ENCODE measurements around the gene SHISA9. TPM values are rescaled to one million over a fixed set of nuclear protein-coding genes. Genes with fewer than 3 reads are reported as not detected.
A peak's percentile ranks its signal among the peaks of the same experiment; 100 is the strongest.
"Not testable (repeated sequence)": the region's sequence is repeated elsewhere in the genome, so short reads cannot be mapped to it uniquely, and the experiment has no call there.

The SHISA9 gene
- polyA plus RNA-seq = not detected

DNA sequence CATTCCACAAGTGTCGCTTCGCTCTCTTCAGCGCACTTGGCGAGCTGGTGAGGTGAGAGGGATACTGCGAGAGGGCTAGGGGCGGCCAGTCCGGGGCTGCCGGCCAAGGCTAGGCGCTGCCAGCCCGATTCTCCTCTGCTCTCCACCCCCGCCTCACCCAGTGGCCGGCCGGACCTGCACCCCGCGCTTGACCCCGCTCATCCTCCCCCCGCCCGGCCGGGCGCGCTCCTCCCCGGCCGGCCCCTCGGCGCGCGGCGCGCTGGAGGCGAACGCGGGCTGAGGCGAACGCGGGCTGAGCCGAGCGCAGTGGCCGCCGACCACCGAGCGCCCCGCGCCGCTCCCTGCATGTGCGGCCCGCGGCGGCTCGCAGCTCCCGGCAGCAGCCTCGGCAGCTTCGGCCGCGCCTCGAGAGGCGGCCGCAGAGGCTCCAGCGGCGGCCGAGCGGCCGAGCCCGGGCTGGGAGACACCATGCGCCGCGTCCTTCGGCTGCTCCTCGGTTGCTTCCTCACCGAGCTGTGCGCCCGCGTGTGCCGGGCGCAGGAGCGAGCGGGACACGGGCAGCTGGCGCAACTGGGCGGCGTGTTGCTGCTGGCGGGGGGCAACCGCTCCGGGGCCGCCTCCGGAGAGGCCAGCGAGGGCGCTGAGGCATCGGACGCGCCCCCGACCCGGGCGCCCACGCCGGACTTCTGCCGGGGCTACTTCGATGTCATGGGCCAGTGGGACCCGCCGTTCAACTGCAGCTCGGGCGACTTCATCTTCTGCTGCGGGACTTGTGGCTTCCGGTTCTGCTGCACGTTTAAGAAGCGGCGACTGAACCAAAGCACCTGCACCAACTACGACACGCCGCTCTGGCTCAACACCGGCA lies at the start of gene SHISA9:
TSS of gene SHISA9 (plus strand) at position 2 of the 865 bp plus-strand sequence.
- no peak within 1 kb of the TSS for H3K4me3 Mint-ChIP-seq
- H3K27me3 Mint-ChIP-seq = peaks cover 65% of the 10 kb centered on the region
- no peak within 1 kb of the TSS for H3K27ac Mint-ChIP-seq
- H3K36me3 Mint-ChIP-seq = peaks cover 1% of the 10 kb centered on the region
- H3K9me3 Mint-ChIP-seq = no peaks in the 10 kb centered on the region
- H3K4me1 Mint-ChIP-seq = peaks cover 0 to 4% (median 0%) of the 10 kb centered on the region in 3 donors

- H3K27ac Mint-ChIP-seq = no peak overlapping the region
- no peaks in the 10 kb centered on the region for H3K4me1 Mint-ChIP-seq
- H3K9me3 Mint-ChIP-seq = peaks cover 1 to 16% (median 6%) of the 10 kb centered on the region in 3 donors
- H3K27me3 Mint-ChIP-seq = peaks cover 9% of the 10 kb centered on the region
- H3K36me3 Mint-ChIP-seq = peaks cover 3% of the 10 kb centered on the region
- no peak overlapping the region for H3K4me3 Mint-ChIP-seq
These were observed 47.4 kb upstream of the SHISA9 start for GRCh38 chr16:12853972-12854371.

DNA sequence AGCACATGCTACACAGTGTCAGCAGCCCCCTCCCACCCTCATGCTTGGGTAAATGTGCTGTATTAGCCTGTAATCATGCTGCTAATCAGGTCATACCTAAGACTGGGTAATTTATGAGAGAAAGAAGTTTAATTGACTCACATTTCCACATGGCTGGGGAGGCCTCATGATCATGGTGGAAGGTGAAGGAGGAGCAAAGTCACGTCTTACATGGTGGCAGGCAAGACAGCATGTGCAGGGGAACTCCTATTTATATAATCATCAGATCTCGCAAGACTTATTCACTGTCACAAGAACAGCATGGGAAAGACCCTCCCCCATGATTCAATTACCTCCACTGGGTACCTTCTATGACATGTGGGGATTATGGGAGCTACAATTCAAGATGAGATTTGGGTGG lies 44.0 kb upstream of the SHISA9 start:
- not testable (repeated sequence) for H3K4me3 Mint-ChIP-seq, H3K27ac Mint-ChIP-seq, H3K4me1 Mint-ChIP-seq, H3K36me3 Mint-ChIP-seq, H3K27me3 Mint-ChIP-seq
- H3K9me3 Mint-ChIP-seq = peaks cover 1 to 16% (median 4%) of the 10 kb centered on the region in 3 donors

DNA sequence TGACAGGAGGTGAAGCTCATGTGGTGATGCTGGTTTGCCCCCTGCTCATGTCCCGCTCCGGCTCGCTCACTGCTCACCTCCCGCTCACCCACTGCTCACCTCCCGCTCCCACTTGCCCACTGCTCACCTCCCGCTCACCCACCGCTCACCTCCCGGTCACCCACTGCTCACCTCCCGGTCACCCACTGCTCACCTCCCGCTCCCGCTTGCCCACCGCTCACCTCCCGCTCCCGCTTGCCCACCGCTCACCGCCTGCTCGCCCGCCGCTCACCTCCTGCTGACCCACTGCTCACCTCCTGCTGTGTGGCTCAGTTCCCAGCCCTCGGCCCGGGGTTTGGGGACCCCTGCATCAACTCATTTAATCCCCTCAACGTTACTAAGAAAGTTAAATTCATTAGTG lies 39.1 kb upstream of the SHISA9 start:
- Mint-ChIP-seq H3K36me3 (no peaks in the 10 kb centered on the region), H3K27ac (no peak overlapping the region), H3K4me3 (no peak overlapping the region), H3K9me3 (peaks cover 0 to 5% (median under 1%) of the 10 kb centered on the region in 3 donors), H3K4me1 (peaks cover 0 to 3% (median 0%) of the 10 kb centered on the region in 3 donors), H3K27me3 (peaks cover 8% of the 10 kb centered on the region)

DNA sequence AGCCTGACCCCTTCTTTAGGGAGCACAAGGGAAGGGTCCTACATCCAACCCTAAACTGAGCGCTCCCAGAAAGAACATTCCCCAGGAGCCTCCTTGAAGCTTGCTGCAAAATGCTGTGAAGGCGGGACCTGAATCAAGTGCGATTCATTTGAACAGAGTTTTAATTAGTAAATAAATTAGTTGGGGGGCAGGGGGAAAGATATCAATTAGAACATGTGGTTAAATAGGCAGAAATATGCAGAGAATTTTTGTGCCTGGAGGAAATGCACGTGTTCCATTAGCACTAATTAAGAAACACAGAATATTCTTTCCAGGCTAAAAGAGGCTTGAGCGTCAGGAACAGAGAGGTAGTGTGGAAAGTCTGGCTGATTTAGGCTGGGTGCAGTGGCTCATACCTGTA lies 38.5 kb upstream of the SHISA9 start:
- Mint-ChIP-seq H3K27ac (no peak overlapping the region), H3K36me3 (no peaks in the 10 kb centered on the region), H3K27me3 (peaks cover 8% of the 10 kb centered on the region), H3K4me3 (no peak overlapping the region), H3K9me3 (peaks cover 0 to 3% (median 0%) of the 10 kb centered on the region in 3 donors), H3K4me1 (peaks cover 0 to 3% (median 0%) of the 10 kb centered on the region in 3 donors)

- H3K4me1 Mint-ChIP-seq = peaks cover 4% of the 10 kb centered on the region in 3 donors
- H3K9me3 Mint-ChIP-seq = peaks cover 2 to 7% (median 7%) of the 10 kb centered on the region in 3 donors
- no peak overlapping the region for H3K4me3 Mint-ChIP-seq
- H3K27me3 Mint-ChIP-seq = peaks cover 8% of the 10 kb centered on the region
- no peak overlapping the region for H3K27ac Mint-ChIP-seq
- no peaks in the 10 kb centered on the region for H3K36me3 Mint-ChIP-seq
These were observed 34.3 kb upstream of the SHISA9 start for GRCh38 chr16:12866981-12867551.

DNA sequence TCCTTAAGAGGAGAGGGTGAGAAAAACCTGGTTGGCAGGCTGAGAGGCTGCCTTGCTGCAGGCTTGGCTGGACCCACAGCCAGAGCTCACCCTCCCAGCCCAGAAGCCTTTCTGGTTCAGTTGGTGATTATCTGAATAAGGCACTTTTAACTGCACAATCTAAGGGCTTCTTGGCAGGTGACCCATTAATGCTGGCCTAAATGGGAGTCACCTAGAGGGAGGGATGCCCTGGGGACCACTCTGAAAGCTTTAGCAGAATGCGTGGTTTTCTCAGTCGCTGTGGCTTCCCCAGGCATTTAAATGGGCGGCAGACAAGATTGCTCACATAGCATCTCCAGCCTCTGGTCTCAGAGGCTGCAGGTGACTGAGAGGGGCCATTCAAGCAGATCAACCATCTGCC lies 33.2 kb upstream of the SHISA9 start:
- Mint-ChIP-seq H3K27me3 (peaks cover 8% of the 10 kb centered on the region), H3K4me3 (peak overlapping the region in 1 of 4 donors; percentile 47), H3K36me3 (no peaks in the 10 kb centered on the region), H3K4me1 (peaks cover 4 to 8% (median 7%) of the 10 kb centered on the region in 3 donors), H3K9me3 (peaks cover 2 to 7% (median 7%) of the 10 kb centered on the region in 3 donors), H3K27ac (no peak overlapping the region)

DNA sequence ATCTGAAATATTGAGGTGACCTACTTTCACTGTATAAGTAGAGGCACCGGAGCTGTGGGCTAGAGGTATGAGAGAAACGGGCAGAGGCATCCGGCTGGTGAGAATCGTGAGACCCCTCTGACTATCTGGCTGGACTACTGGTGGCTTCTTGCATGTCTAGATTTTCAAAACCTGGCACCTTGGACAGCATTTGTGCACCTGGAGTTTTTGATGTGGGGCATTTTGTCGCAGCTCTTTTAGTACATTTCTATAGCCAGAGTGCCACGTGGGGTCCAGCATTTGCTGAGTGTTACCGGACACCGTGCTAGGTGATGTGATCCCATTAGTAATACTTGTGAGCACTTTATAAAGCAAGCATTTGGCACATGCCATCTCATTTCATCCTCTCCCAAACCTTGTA lies 32.6 kb upstream of the SHISA9 start:
- Mint-ChIP-seq H3K4me1 (peaks cover 4 to 8% (median 7%) of the 10 kb centered on the region in 3 donors), H3K27me3 (peaks cover 8% of the 10 kb centered on the region), H3K36me3 (no peaks in the 10 kb centered on the region)

DNA sequence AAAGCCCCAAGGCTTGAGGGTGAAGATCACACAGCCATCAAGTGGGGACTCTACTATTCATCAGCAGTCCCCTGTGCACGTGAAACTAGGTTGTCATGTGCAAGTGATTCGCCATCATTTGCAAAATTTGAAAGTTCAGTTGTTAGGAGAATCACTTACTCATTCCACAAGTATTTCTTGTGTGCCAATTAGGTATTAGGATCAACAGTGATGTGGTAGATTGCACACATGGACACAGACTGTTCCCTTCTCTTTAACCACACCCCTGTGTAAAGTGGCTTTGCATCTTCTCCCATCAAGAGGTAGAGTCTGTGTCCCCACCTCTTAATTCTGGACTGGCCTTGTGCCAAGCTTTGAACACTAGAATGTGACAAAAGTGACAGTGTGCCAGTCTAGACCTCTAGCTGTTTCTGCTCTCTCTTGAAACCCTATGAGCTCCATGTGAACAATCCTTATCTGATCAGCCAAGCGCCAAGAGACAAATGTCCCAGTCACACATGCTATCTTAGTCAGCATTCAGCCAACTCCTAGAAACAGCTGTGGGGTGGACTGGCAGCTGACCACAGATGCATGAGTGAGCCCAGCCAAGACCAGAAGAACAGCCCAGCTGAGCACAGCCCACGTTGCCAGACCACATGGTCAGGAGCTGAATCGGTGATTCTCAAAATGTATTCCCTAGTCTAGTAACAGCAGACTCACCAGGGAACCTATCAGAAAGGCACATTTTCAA lies 31.5 kb upstream of the SHISA9 start:
- H3K4me1 Mint-ChIP-seq = peaks cover 4 to 11% (median 8%) of the 10 kb centered on the region in 3 donors
- H3K36me3 Mint-ChIP-seq = no peaks in the 10 kb centered on the region
- peaks cover 2 to 7% (median 7%) of the 10 kb centered on the region in 3 donors for H3K9me3 Mint-ChIP-seq
- H3K27me3 Mint-ChIP-seq = peaks cover 8% of the 10 kb centered on the region
- H3K4me3 Mint-ChIP-seq = no peak overlapping the region
- H3K27ac Mint-ChIP-seq = no peak overlapping the region

More for the DNA sequence above, 32.6 kb upstream of the SHISA9 start:
- Mint-ChIP-seq H3K4me3 (no peak overlapping the region), H3K27ac (no peak overlapping the region), H3K9me3 (peaks cover 2 to 7% (median 7%) of the 10 kb centered on the region in 3 donors)

DNA sequence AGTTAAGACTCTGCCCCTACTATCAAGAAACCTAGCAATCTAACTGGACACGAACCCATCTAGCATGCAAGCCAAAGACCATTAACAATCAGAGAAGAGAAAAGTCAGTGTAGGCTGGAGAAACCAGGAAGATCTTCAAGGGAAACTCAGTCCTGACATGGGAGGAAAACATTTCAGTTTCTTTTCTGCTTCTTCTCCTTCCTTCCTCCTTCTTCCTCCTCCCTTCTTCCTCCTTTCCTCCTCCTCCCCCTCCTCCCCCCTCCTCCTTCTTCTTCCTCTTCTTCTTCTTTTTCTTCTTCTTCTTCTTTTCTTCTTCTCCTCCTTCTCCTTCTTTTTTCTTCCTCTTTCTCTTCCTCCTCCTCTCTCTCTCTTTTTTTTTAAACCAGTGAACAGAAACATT lies 29.6 kb upstream of the SHISA9 start:
- H3K27ac Mint-ChIP-seq = peak overlapping the region in 2 of 3 donors; percentile 13 to 14
- H3K4me1 Mint-ChIP-seq = peaks cover 4 to 11% (median 8%) of the 10 kb centered on the region in 3 donors
- H3K27me3 Mint-ChIP-seq = peaks cover 7% of the 10 kb centered on the region
- no peaks in the 10 kb centered on the region for H3K36me3 Mint-ChIP-seq
- H3K4me3 Mint-ChIP-seq = peak overlapping the region in 1 of 4 donors; percentile 85
- H3K9me3 Mint-ChIP-seq = peaks cover 2 to 7% (median 4%) of the 10 kb centered on the region in 3 donors

GRCh38 chr16:12874186-12874585 lies 27.2 kb upstream of the SHISA9 start:
- peaks cover 8% of the 10 kb centered on the region for H3K27me3 Mint-ChIP-seq
- peaks cover 4 to 10% (median 8%) of the 10 kb centered on the region in 3 donors for H3K4me1 Mint-ChIP-seq
- no peak overlapping the region for H3K27ac Mint-ChIP-seq
- peaks cover 2 to 7% (median 4%) of the 10 kb centered on the region in 3 donors for H3K9me3 Mint-ChIP-seq
- H3K36me3 Mint-ChIP-seq = peaks cover 2% of the 10 kb centered on the region
- H3K4me3 Mint-ChIP-seq = no peak overlapping the region

GRCh38 chr16:12876778-12877177 lies 24.6 kb upstream of the SHISA9 start:
- Mint-ChIP-seq H3K4me3 (no peak overlapping the region), H3K27ac (no peak overlapping the region), H3K4me1 (peaks cover under 1 to 9% (median 6%) of the 10 kb centered on the region in 3 donors), H3K27me3 (peaks cover 11% of the 10 kb centered on the region), H3K36me3 (peaks cover 3% of the 10 kb centered on the region), H3K9me3 (peaks cover 0 to 1% (median under 1%) of the 10 kb centered on the region in 3 donors)

DNA sequence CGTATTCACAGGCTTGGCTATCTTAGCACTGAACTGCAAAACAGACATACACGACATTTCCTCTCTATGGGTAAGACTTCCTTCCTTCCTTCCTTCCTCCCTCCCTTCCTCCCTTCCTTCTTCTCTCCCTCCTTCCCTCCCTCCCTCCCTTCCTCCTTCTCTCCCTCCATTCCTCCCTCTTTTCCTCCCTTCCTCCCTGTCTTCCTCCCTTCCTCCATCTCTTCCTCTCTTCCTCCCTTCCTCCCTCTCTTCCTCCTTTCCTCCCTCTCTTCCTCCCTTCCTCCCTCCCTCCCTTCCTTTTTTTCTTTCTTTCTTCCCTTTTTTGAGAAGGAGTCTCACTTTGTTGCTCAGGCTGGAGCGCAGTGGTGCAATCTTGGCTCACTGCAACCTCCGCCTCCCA lies 22.4 kb upstream of the SHISA9 start:
- H3K9me3 Mint-ChIP-seq = peaks cover 0 to 1% (median 0%) of the 10 kb centered on the region in 3 donors
- peaks cover 11% of the 10 kb centered on the region for H3K27me3 Mint-ChIP-seq
- H3K4me1 Mint-ChIP-seq = peaks cover 0 to 5% (median 0%) of the 10 kb centered on the region in 3 donors
- no peak overlapping the region for H3K27ac Mint-ChIP-seq
- peaks cover 3% of the 10 kb centered on the region for H3K36me3 Mint-ChIP-seq
- no peak overlapping the region for H3K4me3 Mint-ChIP-seq

DNA sequence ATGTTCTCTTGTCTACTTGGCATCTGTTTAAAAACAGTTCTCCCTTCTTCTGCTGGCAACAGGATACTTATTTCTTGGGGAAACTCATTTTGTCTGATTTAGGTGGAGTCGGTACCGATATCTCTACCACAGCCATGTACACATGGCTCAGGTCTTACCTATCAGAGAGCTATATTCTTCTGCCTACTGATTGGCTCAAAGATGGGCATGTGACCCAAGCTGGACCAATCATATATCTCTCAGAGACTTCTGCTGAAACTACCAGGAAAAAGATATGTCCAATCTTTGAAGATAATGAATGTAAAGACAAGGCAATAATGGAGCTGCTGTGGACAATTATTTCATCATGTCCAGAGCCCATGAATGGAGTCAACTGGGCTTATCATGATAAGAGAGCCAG lies 21.6 kb upstream of the SHISA9 start:
- Mint-ChIP-seq H3K9me3 (peaks cover 0 to 1% (median 0%) of the 10 kb centered on the region in 3 donors), H3K4me1 (peaks cover 0 to 2% (median 0%) of the 10 kb centered on the region in 3 donors), H3K27me3 (peaks cover 11% of the 10 kb centered on the region), H3K27ac (no peak overlapping the region), H3K4me3 (no peak overlapping the region), H3K36me3 (peaks cover 3% of the 10 kb centered on the region)

GRCh38 chr16:12881182-12881581 lies 20.2 kb upstream of the SHISA9 start:
- Mint-ChIP-seq H3K27ac (no peak overlapping the region), H3K36me3 (peaks cover 3% of the 10 kb centered on the region), H3K4me3 (no peak overlapping the region), H3K4me1 (peaks cover 0 to 2% (median 0%) of the 10 kb centered on the region in 3 donors), H3K9me3 (peaks cover 0 to 7% (median 3%) of the 10 kb centered on the region in 3 donors), H3K27me3 (peaks cover 7% of the 10 kb centered on the region)

Data from IgD-negative memory B cell (primary cell).